ENCODE measurements around the gene FGF23. TPM values are rescaled to one million over a fixed set of nuclear protein-coding genes. Genes with fewer than 3 reads are reported as not detected.

FGF23 gene
- total RNA-seq, 1 experiment from 2014 or later: 0.24 TPM

- H2BK120ac ChIP-seq (ENCODE audit: low read depth, low read length, poor library complexity, severe bottlenecking): no peak overlapping the region
- H4K5ac ChIP-seq (ENCODE audit: insufficient read length, low read depth, low read length): no peak overlapping the region
- Mint-ChIP-seq H3K4me3 (no peak overlapping the region), H3K27me3 (ENCODE audit: low read depth) (peaks cover 7% of the 10 kb centered on the region), H3K36me3 (ENCODE audit: insufficient read depth in 1 of 3, low read depth in 3 of 3) (no peaks in the 10 kb centered on the region; a peak in 2 of 7 replicates), H3K27ac (no peak overlapping the region; a peak in 1 of 7 replicates), H3K9me3 (peaks cover 0 to 4% of the 10 kb centered on the region in 2 experiments; a peak in 1 of 5 replicates), H3K4me1 (peaks cover 13 to 22% of the 10 kb centered on the region in 2 experiments)
- H2AFZ ChIP-seq (ENCODE audit: low read length): no peak overlapping the region
- H3K18ac ChIP-seq (ENCODE audit: insufficient read length, low read depth, low read length): no peak overlapping the region
- H3K27ac ChIP-seq (ENCODE audit: insufficient read length, low read depth, low read length): no peak overlapping the region
- H2BK12ac ChIP-seq (ENCODE audit: insufficient read length, low read depth, low read length): no peak overlapping the region
- H3K23ac ChIP-seq (ENCODE audit: insufficient read length, low read depth, low read length): no peak overlapping the region
- H4K20me1 ChIP-seq (ENCODE audit: control insufficient read depth, insufficient read depth, insufficient read length): no peaks in the 10 kb centered on the region
- H3K4me2 ChIP-seq (ENCODE audit: insufficient read depth, insufficient read length, low read length): no peak overlapping the region
- H4K91ac ChIP-seq (ENCODE audit: insufficient read length, low read depth, low read length): no peak overlapping the region
- no peaks in the 10 kb centered on the region for H3K27me3 ChIP-seq (ENCODE audit: insufficient read depth, low read length)
- no peak overlapping the region for H2BK5ac ChIP-seq (ENCODE audit: insufficient read length, low read length)
- peak; percentile 91 for DNase-seq
- H2BK20ac ChIP-seq (ENCODE audit: low read depth, low read length, poor library complexity, severe bottlenecking): no peak overlapping the region
- no peak overlapping the region for H3K4ac ChIP-seq (ENCODE audit: low read depth, low read length)
- TF ChIP-seq CTCF (conservative IDR thresholded peaks at IDR 0.05): peak; percentile 75
- H3K9me3 ChIP-seq (ENCODE audit: control insufficient read depth, low read depth, low read length): no peaks in the 10 kb centered on the region
- H2AK5ac ChIP-seq (ENCODE audit: insufficient read length, low read length): no peak overlapping the region
- no CpG with 5 or more reads among the region's 8 CpGs for WGBS (ENCODE audit: extremely low coverage, insufficient read length, low lambda C conversion rate)
- H4K8ac ChIP-seq (replicated peaks; ENCODE audit: insufficient read length, low read depth, low read length): no peak overlapping the region
- H3T11ph ChIP-seq (ENCODE audit: low read length): no peak overlapping the region
- H2BK15ac ChIP-seq (ENCODE audit: low read depth, low read length): no peak overlapping the region
- H3K9ac ChIP-seq (ENCODE audit: extremely low read depth, insufficient read length, low read length): no peak overlapping the region
- H3K79me1 ChIP-seq (ENCODE audit: insufficient read depth, low read depth, low read length, poor library complexity, severe bottlenecking): no peaks in the 10 kb centered on the region
- H3K14ac ChIP-seq (ENCODE audit: insufficient read depth, low read length): no peak overlapping the region
- no peaks in the 10 kb centered on the region for H3K79me2 ChIP-seq (ENCODE audit: insufficient read depth, low read length)
- peaks cover 3% of the 10 kb centered on the region for H3K23me2 ChIP-seq (ENCODE audit: insufficient read length, low read depth, low read length, poor library complexity, severe bottlenecking)
- no peak overlapping the region for H3K56ac ChIP-seq (ENCODE audit: insufficient read length, low read depth, low read length)
- no peaks in the 10 kb centered on the region; the same call in 1 of the 2 replicates for H3K4me1 ChIP-seq (ENCODE audit: insufficient read depth, low read length)
Observed at GRCh38 chr12:4383304-4383865, 3.9 kb upstream of the FGF23 start.

Measured in H9 (cell line).